ENCODE data around the gene XXYLT1.

- TF ChIP-seq CTCF (tag by site-specific recombination; IDR thresholded peaks at IDR 0.05) (no peak), ZBTB44 (tag by site-specific recombination; IDR thresholded peaks at IDR 0.05) (no peak), ZNF280C (tag by site-specific recombination; IDR thresholded peaks at IDR 0.05) (no peak), ZNF121 (tag by site-specific recombination; IDR thresholded peaks at IDR 0.05) (no peak), ZNF530 (tag by site-specific recombination; IDR thresholded peaks at IDR 0.05; ENCODE audit: low read depth) (no peak), ZNF174 (tag by site-specific recombination; IDR thresholded peaks at IDR 0.05) (no peak), ZNF280D (tag by site-specific recombination; IDR thresholded peaks at IDR 0.05) (no peak), ZNF776 (tag by site-specific recombination; IDR thresholded peaks at IDR 0.05; ENCODE audit: borderline replicate concordance) (no peak), ZSCAN18 (tag by site-specific recombination; IDR thresholded peaks at IDR 0.05) (no peak)
Observed at GRCh38 chr3:195196266-195196665, 74.7 kb downstream of the XXYLT1 start.

Measured in HEK293 (cell line).